H1 (cell line): ENCODE data around the gene TRIM44. TPM values are rescaled to one million over a fixed set of nuclear protein-coding genes. Genes with fewer than 3 reads are reported as not detected.

Experiments
- HDAC2 ChIP-seq, 2 experiments: fragments of 300-600 bp in 1 of 2; sonication (generic) in 1 of 2; IDR thresholded peaks; 2 replicates each; pipeline ENCODE4 v1.6.1; 2011 to 2012; ENCODE audit warnings: low read depth in 2 of 2, low read length in 2 of 2, mild to moderate bottlenecking in 2 of 2, moderate library complexity in 2 of 2, borderline replicate concordance in 1 of 2, inconsistent platforms in 1 of 2
- polyA plus RNA-seq, 7 experiments: library from polyadenylated mRNA; depleted of rRNA in 3 of 7; stranded (reverse) in 5 of 7; unstranded in 2 of 7; fragments of >200 nt in 5 of 7; fragments of 200-250 nt in 2 of 7; gene quantifications; 1 replicate in 5 of 7; 2 replicates in 1 of 7; 4 replicates in 1 of 7; pipeline versions ENCODE4 v1.2.1 to v1.2.3, GENCODE V29; 2011 to 2013; ENCODE audit warnings: missing spikeins in 2 of 7, mixed read lengths in 2 of 7
- total RNA-seq: library from RNA; stranded (reverse); fragmentation: NEBNext Ultra II Directional; extraction: Animal tissue kit (Norgen Biotek cat#: 25700); gene quantifications from 2 replicates; pipeline ENCODE4 v1.2.1, GENCODE V29; 2021
- TF ChIP-seq, protein P1 (sequence below): IDR thresholded peaks from 2 replicates; pipeline ENCODE4 v1.6.1; 2011; ENCODE audit warnings: low read length, improper control_type of control experiment

The TRIM44 gene
- total and polyA plus RNA-seq, 2 of the 8 experiments (the other 6 are each of a cell fraction or from before 2014, with no cell fraction given), result 13.9 to 34.4 TPM

DNA sequence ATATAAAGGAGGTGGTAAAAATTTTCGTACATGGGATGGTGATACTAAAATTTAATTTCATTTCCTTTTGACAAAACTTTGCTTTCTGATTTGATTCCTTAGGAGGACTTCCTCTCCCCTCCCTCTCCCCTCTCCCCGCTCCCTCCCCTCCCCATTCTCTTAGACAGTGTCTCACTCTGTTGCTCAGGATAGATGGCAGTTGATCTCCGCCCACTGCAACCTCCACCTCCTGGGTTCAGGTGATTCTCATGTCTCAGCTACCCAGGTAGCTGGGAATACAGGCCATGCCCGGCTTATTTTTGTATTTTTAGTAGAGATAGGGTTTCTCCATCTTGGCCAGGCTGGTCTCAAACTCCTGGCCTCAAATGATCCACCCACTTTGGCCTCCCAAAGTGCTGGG, 15.9 kb downstream of the TRIM44 start (continued):
- TF ChIP-seq HDAC2 (IDR thresholded peaks at IDR 0.05; ENCODE audit: borderline replicate concordance in 1 of 2, low read depth in 2 of 2, low read length in 2 of 2), result no peak
- TF ChIP-seq, protein P1, sequence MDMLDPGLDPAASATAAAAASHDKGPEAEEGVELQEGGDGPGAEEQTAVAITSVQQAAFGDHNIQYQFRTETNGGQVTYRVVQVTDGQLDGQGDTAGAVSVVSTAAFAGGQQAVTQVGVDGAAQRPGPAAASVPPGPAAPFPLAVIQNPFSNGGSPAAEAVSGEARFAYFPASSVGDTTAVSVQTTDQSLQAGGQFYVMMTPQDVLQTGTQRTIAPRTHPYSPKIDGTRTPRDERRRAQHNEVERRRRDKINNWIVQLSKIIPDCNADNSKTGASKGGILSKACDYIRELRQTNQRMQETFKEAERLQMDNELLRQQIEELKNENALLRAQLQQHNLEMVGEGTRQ, result no peak
